Type B pancreatic cell (in vitro differentiated cells): ENCODE data around the gene ALDH9A1. TPM values are rescaled to one million over a fixed set of nuclear protein-coding genes. Genes with fewer than 3 reads are reported as not detected.
"Not testable (repeated sequence)": the region's sequence is repeated elsewhere in the genome, so short reads cannot be mapped to it uniquely, and the experiment has no call there.

ENCODE experiments used
- DNase-seq: peaks from one replicate; pipeline ENCODE4 v3.0.0; 2021; ENCODE audit warnings: mixed read lengths; ENCODE audit not compliant: unreplicated experiment; ENCODE audit errors: extremely low spot score
- H3K27ac Mint-ChIP-seq: 2 replicates; pipeline ENCODE4 v1.8.0; 2021; ENCODE audit warnings: mild to moderate bottlenecking, mixed read lengths
- H3K27me3 Mint-ChIP-seq: 2 replicates; pipeline ENCODE4 v1.8.0; 2021; ENCODE audit warnings: mixed read lengths
- H3K36me3 Mint-ChIP-seq: 2 replicates; pipeline ENCODE4 v1.8.0; 2021; ENCODE audit warnings: mixed read lengths
- H3K4me1 Mint-ChIP-seq: one replicate; pipeline ENCODE4 v1.8.0; 2021; ENCODE audit warnings: mixed read lengths; ENCODE audit not compliant: unreplicated experiment
- H3K4me3 Mint-ChIP-seq: 2 replicates; pipeline ENCODE4 v1.8.0; 2021; ENCODE audit warnings: mild to moderate bottlenecking, mixed read lengths
- H3K9me3 Mint-ChIP-seq: 2 replicates; pipeline ENCODE4 v1.8.0; 2021; ENCODE audit warnings: mixed read lengths
- total RNA-seq: library from RNA; stranded (reverse); gene quantifications from 2 replicates; pipeline ENCODE4 v1.2.1, GENCODE V29; 2021; ENCODE audit warnings: low replicate concordance
- TF ChIP-seq, protein P1 (sequence below): fragments of 200-600 bp; sonication (generic); conservative IDR thresholded peaks from 2 replicates; pipeline ENCODE4 v1.5.0; 2021; ENCODE audit warnings: antibody characterized with exemption, mild to moderate bottlenecking

Gene ALDH9A1
- total RNA-seq, 1 donor from 2014 or later, result 57.8 TPM

DNA sequence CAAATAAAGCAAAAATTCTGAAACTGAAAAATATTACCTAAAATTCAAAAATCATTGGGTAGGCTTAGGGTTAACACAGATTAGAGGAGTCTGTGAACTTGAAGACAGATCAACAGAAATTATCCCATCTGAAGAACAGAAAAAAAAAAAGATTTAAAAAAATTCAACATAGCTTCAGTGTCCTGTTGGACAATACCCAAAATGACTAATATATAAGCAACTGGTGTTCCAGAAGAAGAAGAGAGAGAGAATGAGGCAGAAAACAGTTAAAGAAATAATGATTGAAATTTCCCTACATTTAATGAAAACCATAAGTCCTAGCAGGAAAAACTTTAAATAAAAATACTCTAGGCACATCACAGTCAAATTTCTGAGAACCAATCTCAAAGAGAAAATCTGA, 38.8 kb upstream of the ALDH9A1 start:
- Mint-ChIP-seq H3K4me3 (no peak overlapping the region), H3K4me1 (peaks cover 12% of the 10 kb centered on the region), H3K36me3 (peaks cover 30% of the 10 kb centered on the region), H3K9me3 (no peaks in the 10 kb centered on the region), H3K27me3 (no peaks in the 10 kb centered on the region), H3K27ac (no peak overlapping the region)
- DNase-seq, result no peak
- TF ChIP-seq, protein P1, sequence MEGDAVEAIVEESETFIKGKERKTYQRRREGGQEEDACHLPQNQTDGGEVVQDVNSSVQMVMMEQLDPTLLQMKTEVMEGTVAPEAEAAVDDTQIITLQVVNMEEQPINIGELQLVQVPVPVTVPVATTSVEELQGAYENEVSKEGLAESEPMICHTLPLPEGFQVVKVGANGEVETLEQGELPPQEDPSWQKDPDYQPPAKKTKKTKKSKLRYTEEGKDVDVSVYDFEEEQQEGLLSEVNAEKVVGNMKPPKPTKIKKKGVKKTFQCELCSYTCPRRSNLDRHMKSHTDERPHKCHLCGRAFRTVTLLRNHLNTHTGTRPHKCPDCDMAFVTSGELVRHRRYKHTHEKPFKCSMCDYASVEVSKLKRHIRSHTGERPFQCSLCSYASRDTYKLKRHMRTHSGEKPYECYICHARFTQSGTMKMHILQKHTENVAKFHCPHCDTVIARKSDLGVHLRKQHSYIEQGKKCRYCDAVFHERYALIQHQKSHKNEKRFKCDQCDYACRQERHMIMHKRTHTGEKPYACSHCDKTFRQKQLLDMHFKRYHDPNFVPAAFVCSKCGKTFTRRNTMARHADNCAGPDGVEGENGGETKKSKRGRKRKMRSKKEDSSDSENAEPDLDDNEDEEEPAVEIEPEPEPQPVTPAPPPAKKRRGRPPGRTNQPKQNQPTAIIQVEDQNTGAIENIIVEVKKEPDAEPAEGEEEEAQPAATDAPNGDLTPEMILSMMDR, result no peak

DNA sequence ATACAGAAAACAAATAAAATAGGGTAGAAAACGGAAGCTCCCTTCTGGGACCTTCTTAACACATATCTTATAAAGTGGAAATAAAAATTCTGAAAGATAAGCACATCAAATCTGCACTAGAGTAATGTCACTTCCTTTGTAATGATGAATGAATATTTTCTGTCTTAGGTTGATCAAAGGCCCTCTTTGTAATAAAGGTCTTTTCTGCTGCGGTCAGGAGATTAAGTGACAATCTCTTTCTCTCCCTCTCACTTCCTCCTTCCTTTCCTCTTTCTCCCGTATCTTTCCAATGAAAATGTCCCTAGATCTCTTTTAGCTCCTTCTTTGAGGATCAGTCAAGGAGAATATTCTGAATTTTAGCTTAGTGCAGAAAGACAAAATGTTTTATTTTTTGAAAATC, 36.5 kb upstream of the ALDH9A1 start:
- Mint-ChIP-seq H3K4me1 (peaks cover 12% of the 10 kb centered on the region), H3K4me3 (no peak overlapping the region), H3K27me3 (no peaks in the 10 kb centered on the region), H3K27ac (no peak overlapping the region), H3K36me3 (peaks cover 16% of the 10 kb centered on the region), H3K9me3 (no peaks in the 10 kb centered on the region)
- DNase-seq, result no peak
- TF ChIP-seq, protein P1, result no peak

DNA sequence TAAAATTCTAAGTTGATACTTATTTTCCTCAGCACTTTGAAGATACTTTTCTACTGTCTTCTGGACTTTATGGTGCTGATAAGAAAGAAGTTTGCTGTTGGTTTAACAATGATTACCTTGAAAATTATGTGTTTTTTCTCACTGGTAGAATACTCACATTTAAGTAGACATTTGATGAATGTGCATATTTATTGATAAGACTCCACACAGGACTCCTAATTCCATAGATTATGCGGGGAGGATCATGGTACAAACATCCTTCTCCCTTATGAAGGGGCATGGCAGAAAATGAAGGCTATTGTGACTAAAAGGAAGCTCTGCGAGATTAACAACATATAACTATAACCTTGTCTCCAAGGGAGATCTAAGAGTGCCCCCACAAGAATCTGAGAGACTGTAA, 28.5 kb upstream of the ALDH9A1 start:
- no peak overlapping the region for H3K4me3 Mint-ChIP-seq
- DNase-seq, result no peak
- no peaks in the 10 kb centered on the region for H3K4me1 Mint-ChIP-seq
- peaks cover 6% of the 10 kb centered on the region for H3K36me3 Mint-ChIP-seq
- H3K27me3 Mint-ChIP-seq, result no peaks in the 10 kb centered on the region
- H3K27ac Mint-ChIP-seq, result no peak overlapping the region
- TF ChIP-seq, protein P1, result no peak
- no peaks in the 10 kb centered on the region for H3K9me3 Mint-ChIP-seq

DNA sequence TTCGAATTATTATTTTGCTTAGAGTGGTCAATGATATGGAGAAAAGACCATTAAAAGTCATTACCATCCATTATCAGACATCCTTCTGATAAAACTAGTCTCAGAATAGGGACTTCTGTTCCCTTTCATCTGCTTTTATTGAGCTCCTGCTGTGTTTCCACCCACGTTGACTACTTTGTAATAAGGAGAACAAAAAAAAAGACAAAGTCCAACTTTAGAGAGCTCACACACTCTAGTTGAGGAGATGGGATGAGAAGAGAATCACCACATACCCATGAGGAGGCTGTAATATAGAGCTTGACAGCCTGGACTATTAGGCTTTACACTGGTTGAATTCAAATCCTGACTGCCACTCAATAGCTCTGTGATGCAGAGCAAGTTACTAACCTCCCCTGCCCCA, 27.8 kb upstream of the ALDH9A1 start:
- no peaks in the 10 kb centered on the region for H3K27me3 Mint-ChIP-seq
- no peak for DNase-seq
- no peaks in the 10 kb centered on the region for H3K4me1 Mint-ChIP-seq
- H3K36me3 Mint-ChIP-seq, result peaks cover 6% of the 10 kb centered on the region
- no peaks in the 10 kb centered on the region for H3K9me3 Mint-ChIP-seq
- no peak overlapping the region for H3K4me3 Mint-ChIP-seq
- TF ChIP-seq, protein P1, result no peak
- no peak overlapping the region for H3K27ac Mint-ChIP-seq

DNA sequence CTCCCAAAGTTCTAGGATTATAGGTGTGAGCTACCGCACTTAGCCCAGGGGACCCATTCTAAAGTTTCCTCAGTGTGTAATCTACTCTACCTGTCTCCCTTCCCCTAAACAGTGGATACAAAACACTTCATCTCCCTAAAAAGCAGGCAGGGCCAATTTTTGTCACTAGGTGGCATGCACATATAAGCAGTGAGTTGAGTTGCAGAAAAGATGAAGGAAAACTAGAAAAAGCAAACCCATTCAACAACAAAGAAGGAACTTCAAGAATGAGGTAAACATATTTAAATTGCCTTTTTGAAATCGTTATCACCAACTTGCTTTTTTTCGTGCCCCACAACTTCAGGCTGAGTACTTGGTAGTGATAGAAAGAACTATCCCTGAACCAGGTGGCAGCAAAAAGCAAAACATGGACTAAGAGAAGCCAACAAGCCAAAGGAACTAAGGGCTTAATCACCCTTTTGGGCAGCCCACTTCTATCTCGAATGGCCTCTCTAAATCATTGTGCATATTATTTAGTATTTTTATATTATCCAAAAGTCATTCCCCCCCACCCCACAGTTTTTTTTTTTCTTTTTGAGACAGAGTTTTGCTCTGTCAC, 19.7 kb upstream of the ALDH9A1 start:
- no peak overlapping the region for H3K4me3 Mint-ChIP-seq
- no peaks in the 10 kb centered on the region for H3K36me3 Mint-ChIP-seq
- TF ChIP-seq, protein P1, result peak; percentile 79
- no peaks in the 10 kb centered on the region for H3K4me1 Mint-ChIP-seq
- peaks cover 4% of the 10 kb centered on the region for H3K9me3 Mint-ChIP-seq
- no peaks in the 10 kb centered on the region for H3K27me3 Mint-ChIP-seq
- no peak overlapping the region for H3K27ac Mint-ChIP-seq
- DNase-seq, result no peak

DNA sequence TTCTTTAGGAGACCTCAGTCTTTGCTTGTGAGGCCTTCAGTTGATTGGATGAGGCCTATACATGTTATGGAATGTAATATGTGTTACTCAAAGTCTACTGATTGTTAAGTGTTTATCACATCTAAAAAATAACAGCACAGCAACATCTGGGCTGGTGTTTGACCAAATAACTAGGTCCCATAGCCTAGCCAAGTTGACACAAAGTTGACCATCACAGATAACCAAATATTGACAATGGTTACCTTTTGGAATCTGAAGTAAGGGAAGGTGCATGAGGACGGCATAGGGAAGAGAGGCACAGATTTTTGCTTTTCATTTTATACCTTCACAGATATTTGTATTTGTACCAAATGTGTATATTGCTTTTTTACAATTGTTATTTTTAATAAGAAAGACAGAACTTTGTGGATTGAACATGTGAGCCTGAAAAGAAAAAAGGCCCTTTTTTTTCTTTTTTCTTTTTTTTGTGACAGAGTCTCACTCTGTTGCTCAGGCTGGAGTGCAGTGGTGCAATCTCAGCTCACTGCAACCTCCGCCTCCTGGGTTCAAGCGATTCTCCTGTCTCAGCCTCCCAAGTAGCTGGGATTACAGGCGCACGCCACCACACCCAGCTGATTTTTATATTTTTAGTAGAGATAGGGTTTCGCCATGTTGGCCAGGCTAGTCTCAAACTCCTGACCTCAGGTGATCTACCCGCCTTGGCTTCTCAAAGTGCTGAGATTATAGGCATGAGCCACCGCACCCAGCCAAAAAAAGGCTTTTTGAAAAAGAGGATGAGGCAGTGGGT, 18.1 kb upstream of the ALDH9A1 start:
- not testable (repeated sequence) for H3K27me3 Mint-ChIP-seq, H3K36me3 Mint-ChIP-seq, H3K27ac Mint-ChIP-seq, H3K9me3 Mint-ChIP-seq, H3K4me1 Mint-ChIP-seq, DNase-seq, H3K4me3 Mint-ChIP-seq
